GM15510 (cell line): ENCODE measurements around the gene SLC15A1.

Source experiments
- POLR2A ChIP-seq: IDR thresholded peaks from 3 replicates; pipeline ENCODE4 v1.6.1; 2011; ENCODE audit warnings: borderline replicate concordance; ENCODE audit not compliant: insufficient read length; ENCODE audit errors: extremely low read depth

Gene SLC15A1

GRCh38 chr13:98787173-98787572 lies 34.7 kb upstream of the SLC15A1 start:
- TF ChIP-seq POLR2A, result no peak

DNA sequence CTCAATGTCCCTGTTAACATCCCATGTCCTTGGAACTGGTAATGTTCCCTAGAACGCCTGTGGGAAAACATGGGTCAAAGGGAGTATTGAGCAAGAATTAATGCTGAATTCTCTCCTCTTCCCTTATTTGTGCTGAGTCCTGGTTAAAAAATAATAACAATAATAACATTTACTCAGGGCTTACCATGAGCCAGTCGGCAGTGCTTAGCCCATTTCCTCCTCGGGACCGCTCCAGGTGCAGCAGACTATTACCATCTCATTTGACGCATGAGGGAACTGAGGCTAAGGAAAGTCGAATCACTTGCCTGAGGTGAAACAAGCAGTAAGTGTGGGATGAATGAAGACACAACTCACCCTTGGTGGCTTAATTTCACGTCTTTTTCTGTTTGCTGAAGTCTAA lies 33.6 kb upstream of the SLC15A1 start:
- no peak for TF ChIP-seq POLR2A

DNA sequence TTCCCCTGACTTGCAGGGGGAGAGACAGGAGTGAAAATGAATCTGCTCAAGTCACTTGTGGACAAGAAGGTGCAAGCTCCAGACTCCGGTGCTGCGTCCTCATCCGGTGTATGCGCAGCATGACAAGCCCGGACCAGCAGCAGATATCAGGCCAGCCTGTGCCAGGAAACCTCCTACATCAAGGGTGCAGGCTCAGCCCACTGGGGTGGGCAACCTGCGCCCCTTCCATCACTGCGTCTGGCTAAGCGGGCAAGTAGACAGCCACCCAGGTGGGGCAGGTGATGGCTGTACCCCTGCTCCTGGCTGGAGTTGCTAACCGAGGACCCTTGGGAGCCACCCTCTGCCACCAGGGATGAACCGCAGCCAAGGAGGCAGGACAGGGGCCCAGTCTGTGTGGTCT lies 32.9 kb upstream of the SLC15A1 start:
- TF ChIP-seq POLR2A, result no peak

DNA sequence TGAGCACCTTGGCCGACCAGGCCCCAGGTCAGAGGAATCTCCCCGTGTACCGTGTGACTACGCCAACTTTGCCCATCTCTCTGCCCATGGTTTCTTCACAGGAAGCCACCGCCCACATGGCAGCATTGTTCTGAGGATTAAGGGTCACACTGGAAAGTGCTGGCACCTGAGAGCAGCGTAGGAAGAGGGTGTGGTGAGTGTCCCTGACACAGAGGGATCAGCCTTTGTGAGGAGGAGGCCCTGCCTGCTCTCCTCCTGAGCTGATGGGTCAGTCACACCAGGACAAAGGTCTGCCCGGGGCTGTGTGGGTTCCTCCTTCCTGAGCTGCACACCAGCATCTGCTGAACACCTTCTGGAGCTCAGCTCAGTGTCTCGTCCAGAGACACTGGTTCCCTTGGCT lies 32.2 kb upstream of the SLC15A1 start:
- no peak for TF ChIP-seq POLR2A

- no peak for TF ChIP-seq POLR2A
Measured at GRCh38 chr13:98783856-98784478, 31.5 kb upstream of the SLC15A1 start.

DNA sequence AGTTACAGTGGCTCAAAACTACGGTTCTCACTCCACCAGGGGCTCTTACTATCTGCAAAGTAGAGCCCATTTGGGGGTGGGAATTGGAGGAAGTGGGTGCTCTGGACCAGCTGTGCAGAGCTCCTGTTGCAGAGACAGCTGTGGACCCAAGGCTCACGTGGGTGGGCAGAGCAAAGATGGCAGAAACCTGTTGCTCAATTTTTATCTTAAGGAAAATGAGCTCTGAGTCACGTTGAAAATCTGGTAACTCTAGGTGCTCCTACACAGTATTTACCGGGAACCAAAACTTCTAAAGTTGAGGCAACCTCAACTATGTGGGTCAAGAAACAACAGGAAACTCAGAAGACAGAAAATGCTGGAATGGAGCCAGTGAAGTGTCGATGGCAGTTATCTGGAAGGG lies 30.2 kb upstream of the SLC15A1 start:
- TF ChIP-seq POLR2A, result no peak

GRCh38 chr13:98781905-98782304 lies 29.4 kb upstream of the SLC15A1 start:
- no peak for TF ChIP-seq POLR2A

DNA sequence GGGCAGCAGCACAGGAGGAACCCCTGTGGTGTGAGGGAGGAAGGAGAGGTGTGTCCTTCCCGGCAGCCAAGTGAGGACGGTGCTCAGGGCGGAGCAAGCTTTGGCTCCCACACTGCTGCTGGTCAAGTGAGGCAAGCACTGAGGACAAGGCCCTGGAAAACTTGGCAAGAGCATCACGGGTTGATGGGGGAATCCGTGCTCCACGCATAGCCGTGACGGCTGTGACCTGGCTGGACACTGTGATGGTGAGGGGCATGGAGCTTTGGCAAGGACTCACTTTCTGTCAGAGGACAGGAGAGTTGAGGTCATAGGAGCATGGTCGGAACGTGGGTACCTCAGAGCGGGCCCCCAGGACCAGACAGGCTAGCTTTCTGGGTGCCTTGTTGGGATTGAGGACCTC lies 29.0 kb upstream of the SLC15A1 start:
- TF ChIP-seq POLR2A, result no peak

DNA sequence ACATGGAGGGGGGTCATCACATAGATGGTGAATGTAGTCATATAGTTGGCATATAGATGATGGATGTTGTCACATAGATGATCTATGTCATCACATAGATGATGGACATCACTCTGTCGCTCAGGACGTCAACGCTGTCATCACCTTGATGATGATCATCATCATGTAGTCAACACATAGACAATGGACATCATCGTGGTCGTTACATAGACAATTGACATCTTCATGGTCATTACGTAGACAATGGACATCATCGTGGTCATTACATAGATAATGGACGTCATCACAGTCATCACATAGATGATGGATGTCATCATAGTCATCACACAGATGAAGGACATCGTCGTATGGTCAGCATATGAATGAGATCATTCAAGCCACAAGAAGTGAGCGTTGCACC lies 28.6 kb upstream of the SLC15A1 start:
- no peak for TF ChIP-seq POLR2A

- TF ChIP-seq POLR2A, result no peak
Measured at GRCh38 chr13:98780451-98780850, 28.0 kb upstream of the SLC15A1 start.

DNA sequence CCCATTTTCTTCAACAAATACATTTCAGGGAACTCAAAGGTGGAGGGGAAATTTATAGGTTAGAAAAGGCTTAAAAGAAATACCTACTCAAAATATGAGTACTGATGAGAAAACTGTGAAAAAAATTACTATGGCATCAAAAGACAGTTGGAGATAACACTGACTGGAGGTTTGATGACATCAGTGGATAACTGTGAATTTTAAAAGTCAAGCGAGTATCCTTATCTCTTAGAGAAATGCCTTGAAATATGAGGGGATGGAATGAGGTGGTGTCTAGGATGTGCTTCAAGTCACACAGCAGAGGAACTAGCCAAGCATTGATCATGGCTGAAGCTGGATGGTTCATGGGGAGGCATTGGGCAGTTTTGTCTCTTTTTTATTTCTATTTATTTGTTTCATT lies 27.2 kb upstream of the SLC15A1 start:
- TF ChIP-seq POLR2A, result no peak

- TF ChIP-seq POLR2A, result no peak
Measured at GRCh38 chr13:98778749-98779148, 26.3 kb upstream of the SLC15A1 start.

GRCh38 chr13:98776644-98777043 lies 24.2 kb upstream of the SLC15A1 start:
- TF ChIP-seq POLR2A, result no peak

GRCh38 chr13:98775844-98776598 lies 23.5 kb upstream of the SLC15A1 start:
- no peak for TF ChIP-seq POLR2A

GRCh38 chr13:98775386-98775785 lies 22.9 kb upstream of the SLC15A1 start:
- no peak for TF ChIP-seq POLR2A

DNA sequence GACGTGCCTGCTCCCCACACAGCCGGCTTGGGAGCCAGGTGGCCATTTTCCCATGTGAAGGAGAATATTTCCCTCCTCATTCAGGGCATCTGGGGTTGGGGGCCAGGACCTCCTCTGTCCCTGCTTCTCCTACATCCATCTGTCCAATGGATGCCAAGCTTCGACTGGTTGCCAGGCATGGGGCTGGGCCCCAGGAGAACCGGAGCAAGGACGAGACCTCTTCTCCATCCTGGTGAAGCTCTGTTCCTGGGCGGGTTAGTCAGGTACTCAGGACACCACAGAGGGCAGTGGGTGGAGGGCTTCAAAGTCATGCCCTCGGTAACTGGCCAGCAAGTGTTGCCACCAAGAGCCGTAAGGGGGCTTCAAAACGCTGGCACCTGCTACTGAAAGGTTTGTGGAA lies 22.3 kb upstream of the SLC15A1 start:
- no peak for TF ChIP-seq POLR2A

DNA sequence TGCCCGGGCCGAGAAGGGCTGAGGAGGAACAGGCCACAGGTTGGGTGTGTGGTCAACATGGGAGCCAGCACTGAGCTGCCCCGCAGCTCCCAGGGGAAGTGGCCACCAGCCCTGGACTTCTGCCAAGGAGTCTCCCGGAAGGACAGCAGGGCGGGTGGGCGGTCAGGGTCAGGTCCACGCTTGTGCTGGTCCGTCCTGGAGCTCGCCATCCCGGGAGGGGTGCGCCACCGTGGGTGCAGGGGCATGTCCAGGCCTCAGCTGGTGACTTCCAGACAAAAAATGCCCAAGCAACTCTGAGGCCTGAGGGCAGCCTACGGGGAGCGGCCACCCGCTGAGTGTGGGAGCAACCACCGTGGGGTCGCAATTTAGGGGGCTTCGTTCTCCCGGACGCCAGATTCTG lies 21.4 kb upstream of the SLC15A1 start:
- TF ChIP-seq POLR2A, result no peak

- no peak for TF ChIP-seq POLR2A
Measured at GRCh38 chr13:98772794-98773452, 20.5 kb upstream of the SLC15A1 start.
